ENCODE results near the gene SMYD3. TPM values are rescaled to one million over a fixed set of nuclear protein-coding genes. Genes with fewer than 3 reads are reported as not detected.
A peak's percentile ranks its signal among the peaks of the same experiment; 100 is the strongest.

The SMYD3 gene
- total RNA-seq, 1 experiment from 2014 or later, result 25.5 TPM

- H4K91ac ChIP-seq (ENCODE audit: insufficient read length, low read depth, low read length), result no peak overlapping the region
- no peak overlapping the region for H3K14ac ChIP-seq (ENCODE audit: insufficient read depth, low read length)
- no peak overlapping the region for H3K4ac ChIP-seq (ENCODE audit: low read depth, low read length)
- H2BK15ac ChIP-seq (ENCODE audit: low read depth, low read length), result no peak overlapping the region
- H3K27ac Mint-ChIP-seq, result peak overlapping the region in 2 of 3 experiments; percentile 33 to 93; a peak in 3 of 7 replicates
- DNase-seq, result no peak
- no peak overlapping the region for H3K4me3 Mint-ChIP-seq
- H3K79me2 ChIP-seq (ENCODE audit: insufficient read depth, low read length), result no peaks in the 10 kb centered on the region
- H3T11ph ChIP-seq (ENCODE audit: low read length), result no peak overlapping the region
- no peaks in the 10 kb centered on the region for H3K23me2 ChIP-seq (ENCODE audit: insufficient read length, low read depth, low read length, poor library complexity, severe bottlenecking)
- peak overlapping the region; percentile 82 for H2BK5ac ChIP-seq (ENCODE audit: insufficient read length, low read length)
- TF ChIP-seq CTCF (conservative IDR thresholded peaks at IDR 0.05), result no peak
- no peak overlapping the region for H3K27ac ChIP-seq (ENCODE audit: insufficient read length, low read depth, low read length)
- no peak overlapping the region for H2AK5ac ChIP-seq (ENCODE audit: insufficient read length, low read length)
- no peak overlapping the region for H2BK20ac ChIP-seq (ENCODE audit: low read depth, low read length, poor library complexity, severe bottlenecking)
- no peak overlapping the region for H2BK12ac ChIP-seq (ENCODE audit: insufficient read length, low read depth, low read length)
- no peak overlapping the region for H3K4me2 ChIP-seq (ENCODE audit: insufficient read depth, insufficient read length, low read length)
- no peaks in the 10 kb centered on the region for H3K4me1 ChIP-seq (ENCODE audit: insufficient read depth, low read length)
- H2AFZ ChIP-seq (ENCODE audit: low read length), result no peak overlapping the region
- no peaks in the 10 kb centered on the region for H3K27me3 Mint-ChIP-seq (ENCODE audit: low read depth)
- no peaks in the 10 kb centered on the region for H4K20me1 ChIP-seq (ENCODE audit: control insufficient read depth, insufficient read depth, insufficient read length)
- H3K4me1 Mint-ChIP-seq, result peaks cover 7 to 8% of the 10 kb centered on the region in 2 experiments
- H3K9me3 ChIP-seq (ENCODE audit: control insufficient read depth, low read depth, low read length), result no peaks in the 10 kb centered on the region
- H3K9me3 Mint-ChIP-seq, result no peaks in the 10 kb centered on the region
- no peaks in the 10 kb centered on the region for H3K27me3 ChIP-seq (ENCODE audit: insufficient read depth, low read length)
- H4K8ac ChIP-seq (replicated peaks; ENCODE audit: insufficient read length, low read depth, low read length), result no peak overlapping the region
- H3K23ac ChIP-seq (ENCODE audit: insufficient read length, low read depth, low read length), result no peak overlapping the region
- no CpG with 5 or more reads among the region's 7 CpGs for WGBS (ENCODE audit: extremely low coverage, insufficient read length, low lambda C conversion rate)
- no peak overlapping the region for H2BK120ac ChIP-seq (ENCODE audit: low read depth, low read length, poor library complexity, severe bottlenecking)
- no peak overlapping the region for H3K9ac ChIP-seq (ENCODE audit: extremely low read depth, insufficient read length, low read length)
- no peak overlapping the region for H4K5ac ChIP-seq (ENCODE audit: insufficient read length, low read depth, low read length)
- no peak overlapping the region for H3K18ac ChIP-seq (ENCODE audit: insufficient read length, low read depth, low read length)
- no peaks in the 10 kb centered on the region for H3K36me3 Mint-ChIP-seq (ENCODE audit: insufficient read depth in 1 of 3, low read depth in 3 of 3)
- H3K56ac ChIP-seq (ENCODE audit: insufficient read length, low read depth, low read length), result no peak overlapping the region
- no peaks in the 10 kb centered on the region for H3K79me1 ChIP-seq (ENCODE audit: insufficient read depth, low read depth, low read length, poor library complexity, severe bottlenecking)
Measured at GRCh38 chr1:246491551-246492053, 15.5 kb downstream of the SMYD3 start.

Measured in H9 (cell line).